ENCODE data around the gene C6orf58.
"Not testable (repeated sequence)": the region's sequence is repeated elsewhere in the genome, so short reads cannot be mapped to it uniquely, and the experiment has no call there.

C6orf58 gene

DNA sequence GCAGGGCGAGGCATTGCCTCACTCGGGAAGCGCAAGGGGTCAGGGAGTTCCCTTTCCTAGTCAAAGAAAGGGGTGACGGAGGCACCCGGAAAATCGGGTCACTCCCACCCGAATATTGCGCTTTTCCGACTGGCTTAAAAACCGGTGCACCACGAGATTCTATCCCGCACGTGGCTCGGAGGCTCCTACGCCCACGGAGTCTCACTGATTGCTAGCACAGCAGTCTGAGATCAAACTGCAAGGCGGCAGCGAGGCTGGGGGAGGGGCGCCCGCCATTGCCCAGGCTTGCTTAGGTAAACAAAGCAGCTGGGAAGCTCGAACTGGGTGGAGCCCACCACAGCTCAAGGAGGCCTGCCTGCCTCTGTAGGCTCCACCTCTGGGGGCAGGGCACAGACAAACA, 16.5 kb downstream of the C6orf58 start:
- DNase-seq, result not testable (repeated sequence)

DNA sequence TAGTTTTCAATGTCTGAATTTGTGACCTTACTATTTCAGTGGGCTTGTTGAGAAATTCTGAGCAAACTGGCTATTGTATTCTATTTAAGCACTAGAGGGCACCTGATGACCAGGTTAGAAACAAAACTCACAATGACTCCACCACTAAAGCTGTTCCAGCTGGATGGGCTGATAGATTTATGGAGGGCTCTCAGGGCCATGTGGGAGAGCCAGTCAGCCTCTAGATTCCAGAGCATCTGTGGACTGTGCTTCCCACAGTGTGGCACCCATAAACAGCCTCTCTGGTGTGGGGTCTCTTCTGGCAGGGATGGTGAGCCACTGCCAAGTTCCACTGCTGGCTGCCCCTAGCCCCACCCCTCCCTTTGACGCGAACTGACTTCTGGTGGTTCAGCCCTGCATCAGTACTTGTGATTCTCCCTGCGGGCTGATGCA, 29.2 kb downstream of the C6orf58 start:
- no peak for DNase-seq

DNA sequence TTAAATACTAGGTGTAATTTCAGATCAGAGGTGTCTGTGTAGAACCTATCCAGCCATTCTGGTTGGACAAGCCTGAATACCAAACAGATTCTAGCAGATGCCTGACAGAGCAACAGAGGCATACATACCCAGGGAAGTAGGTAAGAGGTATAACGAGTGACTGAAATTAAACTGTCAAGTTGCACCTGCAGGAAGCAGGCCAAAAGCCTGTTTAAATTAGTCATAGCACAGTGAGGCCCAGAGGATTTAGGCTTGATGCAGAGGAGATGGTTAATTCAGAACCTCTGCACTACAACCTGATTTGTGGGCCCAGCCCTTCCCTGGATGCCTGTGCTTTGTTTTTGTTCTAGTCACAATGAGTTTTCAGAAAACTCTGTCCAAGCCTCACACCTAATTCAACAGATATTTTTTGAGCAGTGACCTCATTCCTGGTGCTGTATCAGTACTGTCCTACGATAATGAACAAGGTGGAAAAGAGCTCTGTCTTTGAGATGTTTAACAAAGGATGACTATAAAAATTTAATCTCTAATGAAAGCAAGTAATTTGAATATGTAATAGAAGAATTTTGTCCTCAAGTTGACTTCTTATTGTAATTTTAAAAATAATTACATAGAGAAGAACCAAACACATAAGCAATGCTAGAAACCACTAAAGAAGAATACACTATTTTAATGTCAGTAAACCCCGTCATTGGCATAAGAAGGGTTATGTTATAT, 31.7 kb downstream of the C6orf58 start:
- DNase-seq, result no peak

DNA sequence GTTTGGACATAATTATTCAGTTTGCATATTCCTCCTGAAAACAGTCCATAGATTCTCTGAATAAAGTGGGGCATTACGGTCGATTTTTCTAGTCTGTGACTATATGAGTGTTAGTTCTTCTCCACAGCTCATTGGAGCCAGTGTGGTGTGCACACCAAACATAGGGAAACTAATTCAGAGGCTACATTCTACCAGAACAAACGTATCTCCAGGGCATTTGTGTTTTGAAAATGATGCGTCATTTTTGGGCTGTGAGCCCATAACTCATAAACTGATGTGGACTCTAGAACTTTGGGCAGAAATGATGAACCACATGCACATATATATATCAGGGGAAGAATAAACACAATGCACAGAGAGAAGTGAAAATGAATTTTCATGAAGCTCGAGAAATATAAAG, 41.8 kb downstream of the C6orf58 start:
- no peak for DNase-seq

DNA sequence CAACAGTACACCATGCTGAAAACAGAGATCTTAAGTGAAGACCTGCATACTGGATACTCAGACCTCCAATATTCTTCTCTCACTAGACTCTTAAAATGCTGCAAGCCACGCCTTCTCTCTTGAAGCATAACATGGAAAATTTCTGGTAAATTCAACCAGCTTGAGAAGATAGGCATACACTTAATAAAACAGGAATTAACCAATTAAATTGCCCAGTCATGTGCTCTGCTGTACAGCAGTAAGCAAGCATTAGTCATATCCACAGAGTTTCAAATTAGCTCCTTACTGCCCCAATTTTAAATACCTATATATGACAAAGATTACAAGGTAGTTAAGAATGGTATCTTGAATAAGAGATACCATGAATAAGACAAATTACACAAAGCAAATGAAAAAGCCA, 53.8 kb downstream of the C6orf58 start:
- DNase-seq, result no peak

DNA sequence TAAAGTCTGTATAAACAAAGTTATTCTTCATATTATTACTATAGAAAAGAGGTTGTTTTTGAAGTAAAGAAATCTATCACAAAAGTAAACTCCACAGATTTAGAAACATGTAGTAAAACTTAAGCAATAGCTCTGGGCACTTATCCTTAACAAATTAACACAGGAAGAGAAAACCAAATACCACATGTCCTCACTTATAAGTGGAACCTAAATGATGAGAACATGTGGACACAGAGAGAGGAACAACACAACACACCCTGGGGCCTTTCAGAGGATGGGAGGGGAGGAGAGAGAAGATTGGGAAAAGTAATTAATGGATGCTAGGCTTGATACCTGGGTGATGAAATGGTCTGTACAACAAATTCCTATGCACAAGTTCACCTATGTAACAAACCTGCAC, 57.2 kb downstream of the C6orf58 start:
- no peak for DNase-seq

DNA sequence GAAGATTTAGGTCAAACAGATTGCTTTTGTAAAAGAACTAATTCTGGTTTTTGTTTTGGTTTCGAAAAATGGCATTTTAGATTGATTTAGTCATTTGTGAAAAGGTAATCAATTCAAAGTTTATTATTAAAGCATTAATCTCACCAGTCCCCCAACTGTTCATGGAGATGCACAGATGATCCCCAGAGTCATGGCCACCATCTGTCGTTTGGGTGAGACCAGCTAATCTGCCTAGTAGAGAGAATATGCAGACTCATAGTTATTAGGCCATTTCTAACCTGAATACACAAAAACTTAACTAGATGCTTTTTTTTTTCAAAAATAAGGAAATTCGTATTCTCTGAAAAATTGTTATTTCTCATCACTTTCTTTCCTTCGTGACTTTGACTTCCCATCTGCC, 58.1 kb downstream of the C6orf58 start:
- no peak for DNase-seq

DNA sequence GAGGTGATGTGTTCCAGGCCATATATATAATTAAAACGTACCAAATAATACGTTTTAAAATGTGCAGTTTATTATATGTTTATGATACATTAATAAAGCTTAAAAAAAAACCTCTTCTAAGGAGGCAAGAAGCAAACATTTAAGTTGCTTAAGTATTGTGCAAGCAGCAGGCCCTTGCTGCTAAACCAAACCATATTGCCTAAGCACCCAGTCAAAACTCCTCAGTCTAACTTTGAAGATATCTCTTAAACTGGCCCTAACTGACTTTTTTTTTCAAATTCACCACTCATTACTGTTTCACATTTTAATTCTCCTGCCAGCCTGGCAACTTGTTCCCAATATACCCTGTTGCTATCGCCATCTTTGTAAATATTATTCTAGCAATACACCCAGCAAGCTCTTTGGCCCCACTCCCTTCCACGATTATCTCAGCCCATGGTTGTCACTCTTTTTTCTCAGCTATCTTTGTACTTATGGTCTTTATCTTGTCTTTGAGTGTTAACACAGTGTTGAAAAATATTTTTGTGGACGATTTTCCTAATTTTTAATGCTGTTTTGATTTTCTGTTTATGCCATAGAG, 60.9 kb downstream of the C6orf58 start:
- no peak for DNase-seq
